Calu3 (cell line): Measurements from ENCODE around the gene KCNAB1. TPM values are rescaled to one million over a fixed set of nuclear protein-coding genes. Genes with fewer than 3 reads are reported as not detected.

Source experiments
- BruUV-seq: library from RNA; stranded (reverse); fragments of 400-500 nt; replicated peaks from 2 replicates; lab custom pipeline; 2021; lab: Mats Ljungman, UMichigan
- CTCF ChIA-PET: fragments of 300-600 bp; sonication (Branson Sonifier 250); formaldehyde crosslinking; loops from one replicate; lab custom pipeline; 2022; ENCODE audit warnings: antibody characterized with exemption; lab: Charles Lee
- DNase-seq: peaks from one replicate; pipeline ENCODE4 v3.0.0; 2022
- H3K27ac Mint-ChIP-seq: one replicate; pipeline ENCODE4 v1.8.0; 2022; ENCODE audit warnings: mixed read lengths; ENCODE audit not compliant: unreplicated experiment
- H3K27me3 Mint-ChIP-seq: one replicate; pipeline ENCODE4 v1.8.0; 2022; ENCODE audit warnings: mixed read lengths; ENCODE audit not compliant: unreplicated experiment
- H3K36me3 Mint-ChIP-seq: one replicate; pipeline ENCODE4 v1.8.0; 2022; ENCODE audit warnings: mild to moderate bottlenecking, moderate library complexity, mixed read lengths; ENCODE audit not compliant: insufficient read depth, unreplicated experiment
- H3K4me1 Mint-ChIP-seq: one replicate; pipeline ENCODE4 v1.8.0; 2022; ENCODE audit warnings: mild to moderate bottlenecking, low read depth, mixed read lengths; ENCODE audit not compliant: unreplicated experiment
- H3K4me3 Mint-ChIP-seq: one replicate; pipeline ENCODE4 v1.8.0; 2022; ENCODE audit warnings: mild to moderate bottlenecking, low read depth, moderate library complexity, mixed read lengths; ENCODE audit not compliant: unreplicated experiment
- H3K9me3 Mint-ChIP-seq: one replicate; pipeline ENCODE4 v1.8.0; 2022; ENCODE audit warnings: low read depth, mixed read lengths; ENCODE audit not compliant: unreplicated experiment
- intact Hi-C: fragments of 100-400 bp; cut with micrococcal nuclease; formaldehyde crosslinking; loops from one replicate; pipeline ENCODE4 v1.10.0; 2022; ENCODE audit not compliant: unreplicated experiment
- total RNA-seq: library from RNA; stranded (reverse); gene quantifications from 2 replicates; pipeline ENCODE4 v1.2.3, GENCODE V29; 2022
- TF ChIP-seq, protein P1 (sequence below): fragments of 200-600 bp; IDR thresholded peaks from one replicate; pipeline ENCODE4 v1.8.0; 2022; ENCODE audit warnings: antibody characterized with exemption; ENCODE audit not compliant: unreplicated experiment

Gene KCNAB1
- total RNA-seq, 1 experiment from 2014 or later = 1.6 TPM

GRCh38 chr3:156360083-156360482 is 239.7 kb downstream of the KCNAB1 start:
- no peak for DNase-seq
- CTCF ChIA-PET = interaction anchor here (0.7 to 1.2 kb wide), 2 partner anchors 14 to 53 kb away, joined by 3 to 4 read pairs; no protein-coding TSS in a partner anchor
- Mint-ChIP-seq H3K27me3 (peaks cover 26% of the 10 kb centered on the region), H3K4me1 (no peaks in the 10 kb centered on the region), H3K4me3 (no peak overlapping the region), H3K36me3 (no peaks in the 10 kb centered on the region), H3K27ac (no peak overlapping the region), H3K9me3 (no peaks in the 10 kb centered on the region)
- BruUV-seq = no TSS peak
- intact Hi-C loops = no loop called here
- TF ChIP-seq, protein P1, sequence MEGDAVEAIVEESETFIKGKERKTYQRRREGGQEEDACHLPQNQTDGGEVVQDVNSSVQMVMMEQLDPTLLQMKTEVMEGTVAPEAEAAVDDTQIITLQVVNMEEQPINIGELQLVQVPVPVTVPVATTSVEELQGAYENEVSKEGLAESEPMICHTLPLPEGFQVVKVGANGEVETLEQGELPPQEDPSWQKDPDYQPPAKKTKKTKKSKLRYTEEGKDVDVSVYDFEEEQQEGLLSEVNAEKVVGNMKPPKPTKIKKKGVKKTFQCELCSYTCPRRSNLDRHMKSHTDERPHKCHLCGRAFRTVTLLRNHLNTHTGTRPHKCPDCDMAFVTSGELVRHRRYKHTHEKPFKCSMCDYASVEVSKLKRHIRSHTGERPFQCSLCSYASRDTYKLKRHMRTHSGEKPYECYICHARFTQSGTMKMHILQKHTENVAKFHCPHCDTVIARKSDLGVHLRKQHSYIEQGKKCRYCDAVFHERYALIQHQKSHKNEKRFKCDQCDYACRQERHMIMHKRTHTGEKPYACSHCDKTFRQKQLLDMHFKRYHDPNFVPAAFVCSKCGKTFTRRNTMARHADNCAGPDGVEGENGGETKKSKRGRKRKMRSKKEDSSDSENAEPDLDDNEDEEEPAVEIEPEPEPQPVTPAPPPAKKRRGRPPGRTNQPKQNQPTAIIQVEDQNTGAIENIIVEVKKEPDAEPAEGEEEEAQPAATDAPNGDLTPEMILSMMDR = no peak

DNA sequence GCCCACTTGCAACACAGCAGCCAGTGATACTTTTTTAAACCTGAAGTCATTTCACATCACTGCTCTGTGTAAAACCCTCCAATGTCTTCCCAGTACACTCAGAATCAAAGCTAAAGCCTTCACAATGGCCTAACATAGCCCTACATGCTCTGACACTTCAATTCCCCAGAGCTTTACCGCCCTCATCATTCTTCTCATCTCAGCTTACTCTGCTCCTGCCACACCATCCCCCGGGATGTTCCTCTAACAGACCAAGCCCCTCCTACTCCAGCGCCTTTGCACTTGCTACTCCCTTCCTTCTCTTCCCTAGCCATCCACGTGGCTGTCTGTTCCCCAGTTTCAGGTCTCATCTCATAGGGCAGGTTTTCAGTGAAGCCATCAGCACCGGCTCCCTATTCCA is 240.6 kb downstream of the KCNAB1 start:
- Mint-ChIP-seq H3K27ac (no peak overlapping the region), H3K36me3 (no peaks in the 10 kb centered on the region), H3K9me3 (no peaks in the 10 kb centered on the region), H3K4me3 (no peak overlapping the region), H3K4me1 (no peaks in the 10 kb centered on the region), H3K27me3 (peaks cover 35% of the 10 kb centered on the region)
- intact Hi-C loops = no loop called here
- TF ChIP-seq, protein P1 = no peak
- CTCF ChIA-PET = interaction anchor here (0.5 to 1.2 kb wide), 2 partner anchors 13 to 536 kb away, joined by 3 to 4 read pairs; no protein-coding TSS in a partner anchor
- no TSS peak for BruUV-seq
- no peak for DNase-seq

GRCh38 chr3:156366559-156366958 is 246.2 kb downstream of the KCNAB1 start:
- no peaks in the 10 kb centered on the region for H3K9me3 Mint-ChIP-seq
- TF ChIP-seq, protein P1 = no peak
- intact Hi-C loops = no loop called here
- H3K4me1 Mint-ChIP-seq = no peaks in the 10 kb centered on the region
- CTCF ChIA-PET = interaction anchor here (0.6 to 0.8 kb wide), 2 partner anchors 294 to 383 kb away, joined by 3 to 7 read pairs; no protein-coding TSS in a partner anchor
- H3K36me3 Mint-ChIP-seq = no peaks in the 10 kb centered on the region
- no TSS peak for BruUV-seq
- no peak for DNase-seq
- H3K4me3 Mint-ChIP-seq = no peak overlapping the region
- H3K27me3 Mint-ChIP-seq = peaks cover 37% of the 10 kb centered on the region
- H3K27ac Mint-ChIP-seq = no peak overlapping the region

GRCh38 chr3:156368189-156368588 is 247.8 kb downstream of the KCNAB1 start:
- intact Hi-C loops = no loop called here
- no TSS peak for BruUV-seq
- no peak overlapping the region for H3K27ac Mint-ChIP-seq
- H3K36me3 Mint-ChIP-seq = no peaks in the 10 kb centered on the region
- CTCF ChIA-PET = interaction anchor here (0.9 kb wide), 1 partner anchor 41 kb away, joined by 3 read pairs; no protein-coding TSS in a partner anchor
- H3K4me1 Mint-ChIP-seq = no peaks in the 10 kb centered on the region
- TF ChIP-seq, protein P1 = no peak
- DNase-seq = no peak
- peaks cover 35% of the 10 kb centered on the region for H3K27me3 Mint-ChIP-seq
- no peak overlapping the region for H3K4me3 Mint-ChIP-seq
- H3K9me3 Mint-ChIP-seq = no peaks in the 10 kb centered on the region
